Middle frontal gyrus (tissue), 1 donor: ENCODE data around the gene ANKRD11.
"Not testable (repeated sequence)": the region's sequence is repeated elsewhere in the genome, so short reads cannot be mapped to it uniquely, and the experiment has no call there.

Source experiments
- DNase-seq: peaks from one replicate; pipeline ENCODE4 v3.0.0-alpha.2; 2015; ENCODE audit warnings: low spot score; ENCODE audit errors: extremely low spot score

Gene ANKRD11

GRCh38 chr16:89482150-89482816, 8.1 kb downstream of the ANKRD11 start:
- no peak for DNase-seq

GRCh38 chr16:89481356-89481955, 8.9 kb downstream of the ANKRD11 start:
- no peak for DNase-seq

- DNase-seq = no peak
Measured at GRCh38 chr16:89478576-89479221, 11.7 kb downstream of the ANKRD11 start.

- no peak for DNase-seq
Measured at GRCh38 chr16:89476811-89477261, 13.5 kb downstream of the ANKRD11 start.

- no peak for DNase-seq
Measured at GRCh38 chr16:89476379-89476778, 14.0 kb downstream of the ANKRD11 start.

GRCh38 chr16:89475144-89475543, 15.2 kb downstream of the ANKRD11 start:
- DNase-seq = no peak

- DNase-seq = no peak
Measured at GRCh38 chr16:89473791-89474414, 16.5 kb downstream of the ANKRD11 start.

GRCh38 chr16:89473136-89473712, 17.1 kb downstream of the ANKRD11 start:
- no peak for DNase-seq

- DNase-seq = no peak
Measured at GRCh38 chr16:89472711-89473075, 17.7 kb downstream of the ANKRD11 start.

- DNase-seq = no peak
Measured at GRCh38 chr16:89467382-89467781, 23.0 kb downstream of the ANKRD11 start.

GRCh38 chr16:89466920-89467319, 23.4 kb downstream of the ANKRD11 start:
- no peak for DNase-seq

- DNase-seq = not testable (repeated sequence)
Measured at GRCh38 chr16:89463312-89463711, 27.0 kb downstream of the ANKRD11 start.

GRCh38 chr16:89462639-89463038, 27.7 kb downstream of the ANKRD11 start:
- not testable (repeated sequence) for DNase-seq

- not testable (repeated sequence) for DNase-seq
Measured at GRCh38 chr16:89461890-89462289, 28.5 kb downstream of the ANKRD11 start.

- DNase-seq = no peak
Measured at GRCh38 chr16:89460556-89460955, 29.8 kb downstream of the ANKRD11 start.

- DNase-seq = no peak
Measured at GRCh38 chr16:89458967-89459366, 31.4 kb downstream of the ANKRD11 start.

GRCh38 chr16:89458551-89458950, 31.8 kb downstream of the ANKRD11 start:
- no peak for DNase-seq

- DNase-seq = no peak
Measured at GRCh38 chr16:89456419-89456959, 33.9 kb downstream of the ANKRD11 start.

- DNase-seq = no peak
Measured at GRCh38 chr16:89455692-89456091, 34.7 kb downstream of the ANKRD11 start.

- DNase-seq = no peak
Measured at GRCh38 chr16:89455178-89455577, 35.2 kb downstream of the ANKRD11 start.

GRCh38 chr16:89454378-89455125, 35.8 kb downstream of the ANKRD11 start:
- DNase-seq = not testable (repeated sequence)
